HG03064 (cell line): ENCODE results near the gene HLCS.

Source experiments
- ATAC-seq: cut with Tn5 transposase; IDR thresholded peaks from one replicate; pipeline ENCODE4 v1.9.1; 2021; ENCODE audit warnings: low read depth; ENCODE audit not compliant: unreplicated experiment

The HLCS gene

GRCh38 chr21:36730291-36731281 lies 235.9 kb downstream of the HLCS start:
- no peak for ATAC-seq

DNA sequence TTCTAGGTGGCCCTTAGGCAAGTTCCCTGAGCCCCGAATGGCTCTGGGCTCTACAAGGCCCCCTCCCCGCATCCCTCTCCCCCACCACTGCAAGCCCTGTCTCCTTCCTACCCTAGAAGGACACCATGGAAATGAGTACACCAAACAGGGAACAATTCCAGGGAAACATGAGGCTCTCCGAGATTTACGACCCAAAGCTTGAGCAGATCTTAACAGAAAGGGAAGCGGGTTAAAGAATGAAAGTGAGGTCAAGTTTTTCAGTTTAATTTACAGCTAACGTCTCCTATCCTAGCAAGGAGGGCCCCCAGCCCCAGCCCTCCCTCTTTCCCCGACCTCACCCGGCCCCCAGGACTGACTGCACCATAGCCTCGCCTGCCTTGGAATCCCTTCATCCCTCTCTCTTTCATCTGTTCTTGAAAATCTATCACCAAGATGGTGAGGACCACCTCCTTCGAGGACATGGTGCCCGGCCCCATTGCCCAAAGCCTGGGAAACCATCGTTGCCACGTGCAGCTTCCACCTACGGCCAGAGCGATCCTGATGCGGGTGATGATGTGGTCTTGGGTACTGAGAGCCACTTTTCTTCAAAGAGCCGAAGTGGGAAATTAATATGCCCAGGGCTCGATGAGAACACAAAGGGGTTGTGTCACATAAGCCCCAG lies 237.0 kb downstream of the HLCS start:
- no peak for ATAC-seq

GRCh38 chr21:36728371-36729111 lies 237.9 kb downstream of the HLCS start:
- ATAC-seq: no peak

- ATAC-seq: no peak
Measured at GRCh38 chr21:36727866-36728265, 238.6 kb downstream of the HLCS start.

GRCh38 chr21:36725793-36726386 lies 240.6 kb downstream of the HLCS start:
- ATAC-seq: no peak

DNA sequence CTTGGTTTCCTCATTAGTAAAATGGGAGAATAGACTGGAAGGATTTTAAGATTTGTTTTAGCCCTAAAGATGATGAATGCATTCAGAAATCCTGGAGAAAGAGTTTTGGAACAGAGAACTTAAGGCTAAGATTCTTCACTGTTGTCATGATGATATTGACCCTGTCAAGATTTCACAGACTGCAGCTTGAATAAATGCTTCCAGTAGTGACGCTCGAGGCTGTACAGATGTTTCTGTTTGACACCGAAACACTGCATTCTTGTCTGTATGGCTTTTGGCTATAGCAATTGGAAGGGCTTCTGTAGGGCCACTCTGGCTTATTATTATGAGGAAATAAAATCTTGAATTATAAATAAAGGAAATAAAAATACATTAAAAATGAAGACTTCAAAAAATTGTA lies 241.8 kb downstream of the HLCS start:
- no peak for ATAC-seq

DNA sequence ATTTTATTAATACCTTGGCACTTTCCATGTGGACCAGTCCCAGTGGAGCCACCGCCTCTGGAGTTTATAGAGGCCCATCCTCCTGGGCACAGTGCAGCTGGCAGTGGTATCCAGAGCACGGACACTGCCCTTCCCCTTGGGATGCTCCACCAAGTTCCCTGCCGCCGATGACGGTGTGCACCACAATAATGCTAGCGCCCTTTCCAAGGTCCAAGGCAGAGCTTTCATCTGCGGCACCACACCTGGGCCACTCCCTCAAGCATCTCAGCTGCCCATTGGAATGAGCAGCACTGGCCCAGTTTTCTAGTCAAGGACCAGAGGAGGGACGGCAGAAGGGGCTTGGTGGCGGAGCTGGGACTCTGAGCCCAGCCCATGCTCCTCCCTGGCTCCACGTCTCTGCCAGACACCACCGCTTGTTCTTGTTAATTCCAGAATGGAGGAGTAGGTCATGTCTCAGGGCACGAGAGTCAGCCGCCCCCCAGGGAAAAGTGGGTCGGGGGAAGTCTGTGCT lies 243.0 kb downstream of the HLCS start:
- ATAC-seq: no peak

DNA sequence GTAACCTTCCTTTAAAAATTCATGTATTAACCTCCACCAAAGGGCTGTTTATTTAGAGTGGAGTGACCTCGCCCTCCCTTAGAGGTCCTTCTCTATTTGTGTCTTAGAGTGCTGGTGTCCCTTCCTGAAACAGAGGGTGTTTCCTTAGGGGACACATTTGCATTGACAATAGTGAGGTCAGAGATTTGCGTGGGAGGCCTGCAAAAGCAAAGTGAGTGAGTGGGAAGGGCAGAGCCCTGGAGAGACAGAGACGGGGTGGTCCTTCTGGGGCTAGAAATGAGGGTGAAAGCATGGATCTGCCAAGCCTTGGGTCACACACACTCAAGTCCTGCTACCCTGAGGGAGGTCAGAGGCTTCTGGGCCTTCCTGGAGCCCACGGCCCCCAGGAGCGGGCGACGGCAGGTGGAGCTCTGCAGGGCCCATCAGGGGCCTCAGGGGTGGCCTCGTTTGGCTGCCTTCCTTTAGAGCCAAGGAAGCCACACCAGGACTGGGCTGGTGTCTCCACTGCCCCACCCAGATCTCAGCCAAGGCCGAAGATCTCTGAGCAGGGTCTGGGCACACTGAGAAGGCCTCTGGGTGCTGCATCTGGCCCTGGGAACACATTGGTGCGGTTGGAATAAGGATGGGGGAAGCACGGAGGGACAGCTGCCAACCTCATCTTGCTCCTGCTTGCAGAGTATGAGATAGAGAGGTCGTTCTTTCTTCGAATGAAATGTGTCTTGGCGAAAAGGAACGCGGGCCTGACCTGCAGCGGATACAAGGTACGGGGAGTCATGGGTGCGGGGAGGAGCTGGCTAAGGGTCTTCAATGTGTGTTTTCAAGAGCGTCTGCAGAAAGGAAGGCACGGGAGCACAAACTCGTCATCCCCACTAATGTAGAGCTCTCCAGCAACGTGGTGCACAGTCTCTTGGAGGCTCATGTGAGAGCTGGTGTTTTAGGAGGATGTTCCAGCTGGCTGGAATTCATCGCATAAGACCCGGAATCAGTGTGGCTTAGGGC lies 243.8 kb downstream of the HLCS start:
- no peak for ATAC-seq

GRCh38 chr21:36721817-36722216 lies 244.7 kb downstream of the HLCS start:
- no peak for ATAC-seq

DNA sequence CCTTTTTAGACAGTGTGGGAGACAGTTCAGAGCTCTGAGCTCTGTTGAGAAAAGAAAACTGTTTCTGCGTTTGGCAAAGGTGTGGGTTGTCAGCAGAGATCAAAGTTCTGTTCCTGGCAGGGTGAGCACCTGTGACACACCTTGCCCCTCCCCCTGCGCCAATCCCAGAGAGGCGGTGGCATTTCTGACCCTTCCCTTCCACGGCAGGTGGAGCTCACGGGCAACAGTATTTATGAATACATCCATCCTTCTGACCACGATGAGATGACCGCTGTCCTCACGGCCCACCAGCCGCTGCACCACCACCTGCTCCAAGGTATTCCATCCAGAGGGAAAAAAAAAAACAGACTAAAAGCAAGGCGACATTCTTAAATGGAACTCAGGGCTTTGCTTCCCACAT lies 246.9 kb downstream of the HLCS start:
- ATAC-seq: no peak

- no peak for ATAC-seq
Measured at GRCh38 chr21:36718951-36719501, 247.4 kb downstream of the HLCS start.

GRCh38 chr21:36717976-36718375 lies 248.5 kb downstream of the HLCS start:
- no peak for ATAC-seq

DNA sequence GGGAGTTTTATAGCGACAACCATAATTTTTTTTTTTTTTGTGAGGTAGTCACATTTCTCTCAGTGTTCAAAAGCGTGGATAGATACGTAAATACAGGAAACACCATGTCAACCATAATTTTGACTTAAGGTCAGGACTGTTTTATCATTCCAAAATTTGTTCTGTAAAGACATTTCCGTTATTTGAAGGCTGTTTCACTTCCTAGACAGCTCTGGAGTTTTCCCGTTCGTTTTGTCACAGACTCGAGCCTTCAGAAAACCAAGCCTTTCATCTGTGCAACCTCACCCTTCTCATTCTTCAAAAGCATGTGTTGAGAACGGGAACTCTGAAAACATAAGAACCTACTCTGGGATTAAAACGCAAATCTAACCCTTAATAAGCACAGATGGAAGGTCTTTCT lies 249.6 kb downstream of the HLCS start:
- ATAC-seq: no peak

- no peak for ATAC-seq
Measured at GRCh38 chr21:36716387-36716786, 250.1 kb downstream of the HLCS start.

DNA sequence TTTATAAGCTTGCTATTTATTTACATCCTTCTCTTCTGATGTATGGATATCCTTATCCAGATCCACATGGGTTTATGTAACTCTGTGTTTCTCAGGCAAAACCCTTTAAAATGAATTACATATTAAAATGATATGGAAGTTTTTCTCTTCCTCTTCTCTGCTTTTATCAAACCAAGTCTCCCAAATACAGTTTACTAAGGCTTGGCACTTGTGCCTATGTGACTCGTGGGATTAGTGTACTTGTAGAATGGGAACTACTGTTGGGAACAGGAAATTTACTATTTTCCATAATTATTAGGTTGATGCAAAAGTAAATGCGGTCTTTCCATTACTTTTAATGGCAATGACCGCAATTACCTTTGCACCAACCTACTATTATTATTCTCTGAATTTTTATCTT lies 252.7 kb downstream of the HLCS start:
- ATAC-seq: no peak

DNA sequence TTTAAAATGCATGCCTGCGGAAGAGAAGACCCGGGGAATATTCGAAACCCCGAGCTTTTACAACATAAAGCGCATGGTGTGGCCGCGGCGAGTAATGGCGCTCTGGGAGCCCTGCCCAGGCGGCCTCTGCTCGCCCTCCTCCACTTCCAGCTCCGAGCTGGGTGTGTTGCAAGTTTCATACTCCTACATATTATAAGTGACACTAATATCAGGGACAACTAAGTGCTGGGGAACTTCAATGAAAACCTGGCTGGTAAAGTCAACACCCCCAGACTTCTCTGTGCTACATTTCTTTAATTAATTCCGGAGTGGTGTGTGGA lies 255.8 kb downstream of the HLCS start:
- ATAC-seq: no peak

GRCh38 chr21:36709868-36710728 lies 256.4 kb downstream of the HLCS start:
- ATAC-seq: no peak
